GM18507 (cell line): ENCODE results near the gene TFAP2B.

ENCODE experiments used
- DNase-seq: peaks from one replicate; pipeline ENCODE4 v3.0.0; 2011; ENCODE audit warnings: low read depth; ENCODE audit not compliant: insufficient read length; ENCODE audit errors: extremely low spot score
- FAIRE-seq: peaks from 2 replicates; lab custom pipeline; 2011; peaks lifted over from hg19 to GRCh38; lab: Jason Lieb, UNC

TFAP2B gene

DNA sequence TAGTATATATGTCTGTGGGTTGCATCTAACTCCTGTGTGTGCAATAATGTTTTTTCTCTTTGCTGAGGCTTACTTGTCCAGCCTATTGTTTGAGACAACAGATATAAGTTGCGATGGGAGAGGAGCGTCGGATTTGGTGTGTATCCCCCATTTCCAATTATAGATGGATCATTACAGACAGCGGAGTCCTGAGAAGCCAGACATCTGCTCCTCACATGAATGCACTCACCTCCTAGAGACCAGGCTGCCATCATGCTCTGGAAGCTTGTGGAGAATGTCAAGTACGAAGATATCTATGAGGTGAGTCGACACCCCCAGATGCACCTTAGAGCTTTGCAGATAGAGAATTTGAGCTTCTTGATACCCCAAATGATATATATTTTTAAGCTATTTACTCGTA lies at the start of gene TFAP2B:
Gene TFAP2B (plus strand): TSS at position 199 of the 400 bp plus-strand sequence. CDS start 21 bp downstream, at position 220.
- DNase-seq (no peak), FAIRE-seq (no peak)

DNA sequence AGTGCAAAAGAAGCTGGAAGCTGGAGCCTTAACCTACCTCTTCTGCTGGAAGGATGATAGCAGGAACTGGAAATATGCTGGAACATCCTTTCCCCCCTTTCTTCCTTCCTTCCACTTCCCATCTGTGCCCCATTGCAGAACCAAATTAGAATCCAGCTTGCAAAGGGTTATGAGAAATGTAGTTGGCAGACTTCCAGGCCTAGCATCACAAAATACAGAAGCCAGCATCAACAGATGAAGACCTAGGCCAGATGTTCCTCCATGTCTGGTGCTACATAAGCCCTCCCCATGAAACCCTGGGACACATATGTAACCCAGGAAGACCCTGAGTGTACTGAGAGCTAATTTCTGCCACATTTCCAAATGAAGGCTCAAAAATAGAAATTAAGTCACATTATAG lies 40.0 kb upstream of the TFAP2B start:
- no peak for FAIRE-seq

DNA sequence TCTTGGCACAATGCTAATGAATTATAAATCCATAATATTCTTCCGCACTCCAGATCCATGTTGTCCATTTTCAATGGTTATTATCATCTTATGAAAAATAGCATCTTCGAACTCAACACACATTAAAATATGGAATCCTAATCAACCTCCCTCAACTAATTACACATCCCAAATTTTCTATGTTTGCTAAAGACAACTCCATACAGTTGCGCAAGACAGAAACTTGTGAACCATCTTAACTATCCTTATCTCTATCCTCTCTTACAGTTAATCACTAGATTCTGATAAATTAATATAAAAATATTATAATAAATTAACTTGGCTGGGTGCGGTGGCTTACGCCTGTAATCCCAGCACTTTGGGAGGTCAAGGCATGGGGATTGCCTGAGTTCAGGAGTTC lies 38.3 kb upstream of the TFAP2B start:
- no peak for DNase-seq
- FAIRE-seq: no peak

More for the DNA sequence above, 40.0 kb upstream of the TFAP2B start:
- DNase-seq: no peak

DNA sequence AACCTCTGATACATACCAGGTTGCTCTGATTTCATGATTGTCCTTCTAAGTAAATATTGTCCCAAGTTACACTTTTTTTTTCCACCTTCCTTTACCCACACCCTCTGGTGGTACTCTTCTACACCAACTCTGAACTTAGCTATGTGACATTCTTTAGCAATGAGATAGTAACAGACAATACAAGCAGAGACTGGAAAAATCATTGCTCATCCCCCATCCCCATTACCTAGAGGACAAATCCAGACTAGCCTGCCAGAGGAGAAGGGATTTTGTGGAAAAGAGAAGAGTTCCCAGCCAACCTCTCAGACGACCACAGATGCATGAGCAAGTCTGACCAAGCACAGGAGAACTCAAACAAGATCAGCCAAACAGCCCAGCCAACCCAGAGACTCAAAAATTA lies 32.8 kb upstream of the TFAP2B start:
- FAIRE-seq (no peak), DNase-seq (no peak)

DNA sequence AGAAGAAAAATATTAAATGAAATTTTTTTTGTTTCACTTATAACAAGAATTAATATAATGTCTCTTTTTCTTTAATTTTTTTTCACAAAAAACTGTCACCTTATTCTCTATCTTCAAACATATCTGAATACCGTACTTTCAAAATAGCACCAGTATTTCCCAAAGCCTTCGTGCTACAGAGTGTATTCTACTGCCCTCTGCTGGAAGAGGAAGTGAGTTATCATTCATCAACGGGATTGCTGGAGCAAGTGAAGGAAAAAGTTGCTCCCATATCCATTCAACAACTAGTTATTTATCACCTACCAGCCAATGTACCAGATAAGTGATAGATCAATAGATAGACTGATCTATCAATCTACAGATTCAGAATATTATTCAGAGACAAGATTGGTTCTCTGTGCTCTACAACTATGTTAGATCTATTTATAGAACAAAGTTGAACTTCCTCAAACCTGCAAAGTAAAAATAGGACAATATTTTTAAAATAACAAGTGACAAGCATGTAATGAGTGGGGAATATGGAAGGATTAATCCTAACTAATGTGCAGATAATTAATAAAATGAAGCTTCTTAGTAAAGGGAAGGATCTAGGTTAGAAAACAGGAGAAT lies 26.7 kb upstream of the TFAP2B start:
- peak; percentile 9 for DNase-seq
- peak; percentile 47 for FAIRE-seq

DNA sequence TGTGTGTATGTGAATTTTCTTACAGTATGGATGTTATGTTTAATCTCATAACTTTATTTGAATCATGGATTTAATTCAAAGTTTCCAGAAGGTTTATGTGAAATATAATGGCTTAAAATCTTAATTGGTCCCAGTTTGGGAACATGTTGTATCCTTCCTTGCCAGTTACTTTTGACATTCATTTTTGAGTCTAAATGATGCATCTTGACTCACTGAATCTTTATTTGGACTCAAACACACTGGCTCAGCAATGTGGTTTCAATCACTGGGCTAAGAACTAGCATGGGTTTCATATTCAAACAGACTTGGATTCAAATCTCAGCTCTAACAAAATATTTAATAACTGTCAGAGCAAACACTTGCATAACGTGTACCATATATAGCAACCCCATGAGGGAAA lies 25.9 kb upstream of the TFAP2B start:
- DNase-seq (no peak), FAIRE-seq (no peak)

DNA sequence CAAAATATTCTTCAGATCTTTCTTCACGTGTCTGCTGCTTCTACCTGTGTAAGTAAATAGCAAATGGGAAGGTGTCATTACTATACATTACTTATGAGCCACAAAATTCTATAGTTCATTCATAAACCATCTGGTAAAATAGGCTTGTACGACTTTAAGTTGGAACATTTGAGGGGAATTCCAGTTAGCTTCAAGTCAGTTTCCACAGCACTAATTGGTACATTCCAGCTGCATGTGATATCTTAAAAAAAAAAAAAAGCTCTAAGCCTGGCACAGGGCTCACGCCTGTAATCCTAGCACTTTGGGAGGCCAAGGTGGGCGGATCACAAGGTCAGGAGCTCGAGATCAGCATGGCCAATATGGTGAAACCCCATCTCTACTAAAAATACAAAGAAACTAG lies 23.1 kb upstream of the TFAP2B start:
- no peak for FAIRE-seq
- DNase-seq: no peak

DNA sequence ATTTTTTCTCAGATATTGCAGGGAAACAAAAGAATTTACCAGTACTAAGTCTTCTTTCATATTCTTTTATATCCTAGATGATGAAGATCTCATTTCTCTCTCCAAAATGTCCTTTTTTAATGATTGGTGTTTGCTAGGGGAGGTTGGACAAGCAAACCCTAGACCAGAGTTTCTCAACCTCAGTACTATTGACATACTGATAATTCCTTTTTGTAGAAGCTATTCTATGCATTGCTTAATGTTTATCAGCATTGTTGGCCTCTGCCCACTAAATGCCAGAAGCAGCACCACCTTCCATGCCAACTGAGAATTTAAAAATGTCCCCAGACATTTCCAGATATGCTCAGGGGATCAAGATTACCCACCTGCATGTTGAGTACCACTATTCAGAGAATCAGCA lies 14.4 kb upstream of the TFAP2B start:
- no peak for FAIRE-seq

DNA sequence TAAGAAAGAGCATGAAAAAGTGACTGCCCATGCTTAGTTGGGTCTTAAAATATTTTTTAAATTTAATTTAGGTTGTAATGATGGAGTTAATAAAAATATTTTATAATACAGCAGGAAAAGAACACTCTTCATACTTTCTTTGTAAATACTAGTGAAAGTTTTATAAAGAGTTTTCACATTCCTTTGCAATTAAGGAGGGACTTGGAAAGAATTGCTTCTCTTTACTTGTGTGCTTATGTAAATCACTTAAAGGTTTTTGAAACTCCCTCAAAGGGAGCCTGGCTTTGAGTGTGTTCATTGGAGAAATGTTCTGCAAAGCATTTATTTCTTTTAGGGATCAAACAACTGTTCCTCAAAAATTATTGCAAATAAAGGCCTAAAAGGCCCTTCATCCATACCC lies 11.6 kb upstream of the TFAP2B start:
- FAIRE-seq (no peak), DNase-seq (no peak)

More for the DNA sequence above, 14.4 kb upstream of the TFAP2B start:
- DNase-seq: no peak

DNA sequence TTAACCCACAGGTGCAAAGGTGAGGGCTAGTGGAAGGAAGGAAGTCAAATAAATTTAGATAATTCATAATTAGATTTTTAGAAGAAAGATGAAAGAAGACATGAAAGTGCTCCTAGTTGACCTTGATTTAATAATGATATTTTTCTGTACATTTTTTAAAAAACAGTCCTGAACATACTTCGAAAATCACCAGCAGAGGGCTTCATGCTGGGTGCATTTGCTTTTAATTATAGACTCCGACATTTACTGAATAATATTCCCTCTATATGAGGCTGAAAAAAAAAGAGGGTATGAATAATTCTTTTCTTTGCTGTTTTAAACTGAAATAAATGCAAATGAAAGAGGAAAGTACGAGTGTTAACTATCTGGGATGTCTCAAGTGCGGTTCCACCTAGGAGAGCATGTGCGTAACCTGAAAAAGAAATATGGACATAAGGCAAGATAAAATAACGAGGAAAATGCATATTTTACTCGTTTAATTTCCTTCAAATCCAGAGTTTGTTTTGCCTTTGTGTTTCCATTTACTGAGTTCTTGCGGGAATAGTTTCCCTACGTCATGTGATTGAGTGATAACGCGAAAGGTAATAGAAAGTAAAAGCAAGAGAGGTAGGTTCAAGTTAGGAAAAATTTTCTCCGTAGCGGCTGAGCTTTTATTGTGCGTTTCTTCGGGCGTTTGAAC lies 3.1 kb upstream of the TFAP2B start:
- peak; percentile 33 for FAIRE-seq

DNA sequence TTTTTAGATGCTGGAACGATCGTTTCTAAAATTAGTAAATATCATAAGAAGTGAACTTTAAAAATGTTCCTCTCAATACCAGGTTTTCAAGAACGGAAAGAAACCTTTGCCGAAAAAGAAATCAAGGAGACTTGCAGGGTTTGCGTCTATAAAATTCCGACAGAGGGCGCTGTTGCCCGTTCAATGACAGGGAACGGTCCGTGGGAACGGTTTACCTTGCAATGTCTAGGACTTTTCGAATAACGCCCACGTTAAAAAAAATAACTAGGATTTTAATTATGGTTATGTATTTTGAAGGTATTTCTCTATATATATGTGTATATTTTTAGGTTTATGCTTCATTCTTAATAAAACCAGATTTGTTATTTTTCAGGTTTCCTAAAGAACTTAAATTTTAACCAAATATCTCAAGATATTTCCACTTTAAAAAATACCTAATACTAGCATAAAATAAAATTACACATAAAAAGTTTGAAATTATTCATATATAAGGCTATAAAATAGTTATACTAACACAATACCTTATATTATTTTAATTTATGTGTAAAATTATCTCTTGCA lies 2.5 kb upstream of the TFAP2B start:
- DNase-seq (peak; percentile 17), FAIRE-seq (peak; percentile 88)

More for the DNA sequence above, 3.1 kb upstream of the TFAP2B start:
- no peak for DNase-seq

DNA sequence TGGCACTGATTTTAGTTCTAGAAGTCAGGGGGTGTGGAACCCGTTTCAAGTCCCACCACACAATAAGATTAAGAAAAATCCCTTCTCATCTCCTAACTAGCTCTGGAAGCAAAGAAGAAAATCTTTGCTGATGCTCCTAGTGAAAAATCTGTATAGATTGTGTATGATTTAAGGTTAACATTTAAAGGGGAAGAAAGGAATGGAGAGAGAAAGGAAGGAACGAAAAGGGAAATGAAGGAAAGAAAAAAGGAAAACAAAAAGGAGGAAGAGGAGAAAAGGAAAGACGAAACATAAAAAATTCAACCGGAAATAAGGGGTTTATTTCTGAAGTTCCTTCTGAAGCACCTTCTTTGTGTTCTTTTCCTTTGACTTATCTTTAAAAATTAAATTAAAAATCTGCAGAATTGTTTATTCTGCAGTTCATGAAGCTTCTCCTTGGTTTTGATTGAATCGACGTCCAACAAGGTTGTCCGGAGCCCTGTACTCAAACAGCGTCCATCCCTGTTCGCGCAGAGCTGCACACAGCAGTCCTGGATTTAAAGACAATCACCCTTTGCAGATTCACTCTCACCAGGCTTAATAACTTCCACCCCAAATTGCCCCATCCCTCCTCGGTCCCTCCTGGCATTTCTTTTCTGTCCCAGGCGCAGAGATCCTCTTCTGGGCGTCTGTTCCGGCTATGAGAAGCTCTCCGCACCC lies 1.6 kb upstream of the TFAP2B start:
- DNase-seq (no peak), FAIRE-seq (no peak)

DNA sequence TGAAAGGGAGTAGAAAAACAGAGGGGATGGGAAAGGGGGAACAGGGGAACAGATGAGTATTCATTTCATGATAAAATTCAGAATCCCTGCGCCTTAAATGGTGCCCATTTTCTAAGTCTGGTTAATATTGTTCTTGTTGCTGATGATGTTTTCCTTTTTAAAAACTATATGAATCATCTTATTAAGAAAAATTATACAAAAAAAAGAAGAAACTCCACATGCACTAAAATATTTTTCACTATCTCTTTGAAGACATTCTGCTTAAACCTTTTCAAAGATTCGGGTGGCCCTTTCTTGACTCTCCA lies 1.1 kb upstream of the TFAP2B start:
- DNase-seq (no peak), FAIRE-seq (no peak)

DNA sequence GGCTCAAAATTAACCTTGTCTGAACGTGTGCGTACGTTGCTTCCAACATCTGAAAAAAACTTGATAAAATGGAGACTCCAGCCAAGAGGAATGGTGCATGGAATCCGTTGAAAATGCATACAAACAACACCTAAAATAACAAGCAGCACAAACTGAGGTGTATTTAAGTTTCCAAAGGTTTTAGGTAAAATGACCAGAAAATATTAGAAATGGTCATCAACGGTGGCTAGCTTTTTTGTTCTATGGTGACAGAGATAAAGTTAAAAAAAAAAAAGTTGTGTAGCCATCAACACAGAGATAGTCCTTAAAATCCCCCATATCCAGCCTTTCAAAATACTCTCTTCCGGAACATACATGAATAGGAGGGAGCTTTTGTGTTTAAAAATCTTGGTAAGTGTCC lies 651 bp upstream of the TFAP2B start:
- FAIRE-seq (no peak), DNase-seq (no peak)

DNA sequence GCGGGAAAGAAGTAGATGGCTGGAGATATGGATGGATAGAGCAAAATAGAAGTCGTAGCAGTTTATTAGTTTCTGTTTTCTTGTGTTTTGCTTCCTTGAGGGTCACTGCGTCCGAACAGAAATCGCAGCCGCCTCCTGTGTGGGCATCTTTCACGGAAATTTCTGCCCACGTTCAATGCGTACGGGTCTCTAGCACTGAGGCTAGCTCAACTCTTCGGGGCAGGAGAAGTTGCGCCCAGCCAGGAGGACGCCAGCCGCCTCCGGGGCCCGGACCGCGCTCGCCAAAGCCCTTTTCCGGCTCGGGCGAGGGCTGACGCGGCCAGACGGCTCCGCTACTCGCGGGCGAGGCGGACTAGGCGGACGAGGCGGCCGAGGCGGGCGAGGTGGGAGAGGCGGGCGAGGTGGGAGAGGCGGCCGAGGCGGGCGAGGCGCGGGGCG lies 814 bp downstream of the TFAP2B start:
- DNase-seq (no peak), FAIRE-seq (no peak)

DNA sequence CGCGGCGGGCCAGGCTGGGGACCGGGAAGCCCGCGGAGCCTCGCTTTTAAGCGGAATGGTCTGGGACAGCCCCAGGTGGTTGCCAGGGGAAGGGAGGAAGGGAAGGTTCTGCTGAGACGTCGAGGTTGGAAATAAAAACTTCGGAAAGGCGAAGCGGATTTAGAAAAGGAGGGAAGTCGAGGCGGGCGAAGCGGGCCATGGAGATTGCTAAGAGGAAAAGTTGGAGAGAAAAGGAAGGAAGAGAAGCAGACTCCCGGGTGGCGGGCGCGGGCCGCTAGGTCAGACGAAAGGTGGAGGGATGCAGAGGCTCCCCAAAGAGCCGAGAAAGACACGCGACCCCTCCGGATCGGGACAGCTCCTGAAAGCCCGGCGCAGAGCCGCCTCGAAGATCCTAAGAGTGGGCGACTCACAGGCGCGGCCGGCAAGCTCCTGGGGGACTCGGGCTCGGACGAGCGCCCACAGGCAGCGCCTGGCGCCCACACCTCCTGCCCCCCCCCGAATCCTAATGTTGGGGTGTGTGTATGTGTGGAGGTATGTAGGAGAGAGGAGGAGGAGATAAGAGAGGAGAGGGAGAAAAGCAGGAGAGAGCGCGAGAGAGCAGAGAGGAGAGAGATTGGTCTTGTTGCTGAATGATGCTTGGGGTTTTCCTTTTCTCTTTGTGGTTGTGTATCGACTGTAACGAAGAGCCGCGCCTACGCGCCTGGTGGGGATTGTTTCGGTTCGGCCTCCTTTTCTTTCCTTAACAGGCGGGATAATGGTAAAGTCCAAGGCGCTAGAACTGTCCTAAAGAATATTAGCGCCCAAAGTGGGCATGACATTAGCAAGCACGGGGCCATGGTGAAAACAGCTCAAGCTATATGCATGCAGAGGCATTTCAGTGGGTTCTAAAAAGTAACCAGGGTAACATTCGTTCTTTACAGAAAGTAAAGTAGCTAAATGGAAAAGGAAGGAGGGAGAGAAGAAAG lies 1.5 kb downstream of the TFAP2B start:
- DNase-seq: no peak
- FAIRE-seq: no peak

DNA sequence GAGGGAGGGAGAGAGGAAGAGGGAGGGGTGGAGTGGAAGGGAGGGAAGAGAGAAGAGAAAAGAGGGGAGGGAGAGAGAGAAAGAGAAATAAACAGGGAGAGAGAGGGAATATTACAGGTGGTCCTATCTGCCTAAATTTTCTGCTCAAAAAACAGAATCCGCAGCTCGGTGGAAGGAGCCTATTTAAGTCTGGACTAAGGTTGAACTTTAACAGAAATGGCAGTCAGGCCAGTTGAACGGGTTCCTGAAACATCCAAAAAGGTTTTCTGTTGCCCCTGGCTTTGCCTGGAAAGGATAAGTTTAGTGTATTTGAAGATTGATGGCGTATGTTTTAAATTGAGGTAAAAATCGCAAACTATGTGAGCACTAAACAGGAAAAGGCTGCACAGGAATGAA lies 2.2 kb downstream of the TFAP2B start:
- DNase-seq (no peak), FAIRE-seq (no peak)

DNA sequence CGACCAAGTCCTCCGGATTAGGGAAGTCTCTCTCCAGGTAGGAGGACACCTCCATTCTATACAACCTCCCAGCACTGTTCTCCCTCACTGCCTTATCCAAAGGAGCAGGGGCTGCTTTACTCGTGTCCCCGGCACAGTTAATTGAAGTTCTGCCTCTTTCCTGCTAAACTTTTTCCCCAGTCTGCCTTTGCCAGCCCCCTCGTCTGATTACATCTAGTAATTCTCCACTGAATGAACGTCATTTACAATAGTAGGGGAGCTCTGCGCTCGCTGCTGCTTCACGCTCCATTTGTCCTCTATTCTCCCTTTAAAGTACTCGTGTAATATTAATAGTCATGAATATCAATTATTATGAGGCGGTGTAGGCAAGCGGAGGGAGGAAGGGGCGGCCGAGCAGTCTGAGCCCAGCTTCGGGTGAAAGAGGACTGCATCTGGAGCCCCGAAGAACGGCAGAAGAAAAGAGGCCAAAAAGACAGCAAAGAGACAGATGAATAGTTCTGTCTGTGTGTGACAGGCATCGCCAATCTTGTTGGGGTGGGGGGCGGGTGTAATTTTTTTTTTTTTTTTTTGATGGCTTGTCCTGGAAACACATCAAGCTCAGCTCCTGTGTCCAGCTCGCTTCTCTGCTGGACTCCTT lies 2.9 kb downstream of the TFAP2B start:
- no peak for FAIRE-seq
- no peak for DNase-seq

DNA sequence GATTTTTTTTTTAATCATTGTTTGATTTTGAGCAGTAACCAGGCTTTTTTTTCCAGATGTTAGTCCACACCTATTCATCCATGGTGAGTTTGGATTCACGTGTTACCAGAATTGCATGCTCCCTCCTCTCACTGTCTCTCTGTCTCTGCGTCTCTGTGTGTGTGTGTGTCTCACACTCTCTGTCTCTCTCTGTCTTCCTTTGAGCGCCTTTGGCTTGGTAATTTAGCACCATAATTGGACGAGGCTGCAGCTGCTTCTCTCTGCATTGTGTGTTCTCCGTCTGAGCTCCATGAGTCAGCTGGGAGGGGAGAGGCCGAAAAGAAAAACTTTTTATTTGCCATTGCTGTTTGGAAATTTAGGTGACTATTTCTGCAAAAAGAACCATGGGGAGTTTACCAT lies 3.4 kb downstream of the TFAP2B start:
- FAIRE-seq: no peak
- no peak for DNase-seq
